H1 (cell line): Measurements from ENCODE around the gene TUBGCP3. TPM values are rescaled to one million over a fixed set of nuclear protein-coding genes. Genes with fewer than 3 reads are reported as not detected.
A peak's percentile ranks its signal among the peaks of the same experiment; 100 is the strongest.

Experiments
- CTCF ChIA-PET: fragments of 300-600 bp; sonication (Branson Sonifier 250); formaldehyde crosslinking; loops from one replicate; lab custom pipeline; 2021; ENCODE audit not compliant: partially characterized antibody; lab: Charles Lee
- POLR2A ChIA-PET: fragments of 300-600 bp; sonication (Branson Sonifier 250); formaldehyde crosslinking; loops from one replicate; lab custom pipeline; 2021; ENCODE audit warnings: inconsistent platforms; ENCODE audit not compliant: partially characterized antibody; lab: Charles Lee
- DNase-seq, 2 experiments: peaks; one replicate each; pipeline versions ENCODE4 v3.0.0 to v3.0.0-alpha.2; 2010 to 2022; ENCODE audit warnings: low spot score in 2 of 2, low read depth in 1 of 2, mixed read lengths in 1 of 2
- FAIRE-seq: peaks from 2 replicates; lab custom pipeline; 2011; peaks lifted over from hg19 to GRCh38; lab: Jason Lieb, UNC
- H2AFZ ChIP-seq: 2 replicates; pipeline ENCODE4 v1.8.1; 2012; ENCODE audit warnings: low read length, inconsistent platforms
- H2AK5ac ChIP-seq: 2 replicates; pipeline ENCODE4 v1.6.1; 2013; ENCODE audit warnings: low read depth, low read length
- H2BK120ac ChIP-seq: replicated peaks from 2 replicates; pipeline ENCODE3; 2013; ENCODE audit warnings: low read depth, low read length, inconsistent platforms
- H2BK12ac ChIP-seq: 2 replicates; pipeline ENCODE4 v1.6.1; 2013; ENCODE audit warnings: low read depth, low read length
- H2BK15ac ChIP-seq: 2 replicates; pipeline ENCODE4 v1.6.1; 2013; ENCODE audit warnings: low read length
- H2BK20ac ChIP-seq: 2 replicates; pipeline ENCODE4 v1.6.1; 2013; ENCODE audit warnings: low read length
- H2BK5ac ChIP-seq: 2 replicates; pipeline ENCODE4 v1.6.1; 2013; ENCODE audit warnings: low read depth, low read length
- H3K14ac ChIP-seq: 2 replicates; pipeline ENCODE4 v1.6.1; 2013; ENCODE audit warnings: inconsistent platforms; ENCODE audit not compliant: insufficient read length
- H3K18ac ChIP-seq: 2 replicates; pipeline ENCODE4 v1.6.1; 2013; ENCODE audit warnings: low read length; ENCODE audit errors: extremely low read depth
- H3K23ac ChIP-seq: 2 replicates; pipeline ENCODE4 v1.6.1; 2013; ENCODE audit warnings: inconsistent platforms; ENCODE audit not compliant: insufficient read length
- H3K23me2 ChIP-seq: 2 replicates; pipeline ENCODE4 v1.6.1; 2013; ENCODE audit warnings: low read depth, low read length
- H3K27ac ChIP-seq: 2 replicates; pipeline ENCODE4 v1.6.1; 2011; ENCODE audit warnings: low read depth, low read length, inconsistent platforms
- H3K27me3 ChIP-seq, 4 experiments: replicated peaks in 1 of 4; 1 replicate in 1 of 4; 2 replicates in 3 of 4; pipeline versions ENCODE4 v1.6.1 to v1.8.1; 2011 to 2013; ENCODE audit warnings: low read length in 3 of 4, mild to moderate bottlenecking in 3 of 4, inconsistent platforms in 2 of 4, mixed read lengths in 2 of 4, moderate library complexity in 1 of 4; ENCODE audit not compliant: control insufficient read depth in 3 of 4, insufficient read depth in 3 of 4; ENCODE audit errors: extremely low read depth in 1 of 4
- H3K36me3 ChIP-seq, 4 experiments: 2 replicates each; pipeline versions ENCODE4 v1.6.1 to v1.8.1; 2011 to 2013; ENCODE audit warnings: mild to moderate bottlenecking in 4 of 4, low read length in 3 of 4, moderate library complexity in 2 of 4, control low read depth in 1 of 4, inconsistent platforms in 1 of 4; ENCODE audit not compliant: insufficient read depth in 4 of 4, control insufficient read depth in 2 of 4
- H3K4ac ChIP-seq: replicated peaks from 2 replicates; pipeline ENCODE3; 2013; ENCODE audit warnings: low read length, low read depth, mixed read lengths, inconsistent platforms; ENCODE audit not compliant: insufficient read length
- H3K4me1 ChIP-seq, 4 experiments: replicated peaks in 1 of 4; 1 replicate in 1 of 4; 2 replicates in 3 of 4; pipeline versions ENCODE4 v1.6.1 to v1.8.1; 2011 to 2013; ENCODE audit warnings: low read length in 3 of 4, inconsistent platforms in 2 of 4, mixed read lengths in 1 of 4; ENCODE audit not compliant: insufficient read depth in 4 of 4, control insufficient read depth in 3 of 4
- H3K4me2 ChIP-seq, 2 experiments: 2 replicates each; pipeline versions ENCODE4 v1.6.1 to v1.8.1; 2011 to 2013; ENCODE audit warnings: low read depth in 2 of 2, low read length in 2 of 2, control low read depth in 1 of 2, inconsistent platforms in 1 of 2, mild to moderate bottlenecking in 1 of 2; ENCODE audit not compliant: insufficient read depth in 1 of 2
- H3K4me3 ChIP-seq, 4 experiments: fragments of 200-600, 300-600 bp in 1 of 4; sonication (generic), shearing (Covaris generic), sonication (Bioruptor Twin) in 1 of 4; 2 replicates each; pipeline versions ENCODE4 v1.5.1 to v1.8.1; 2011 to 2016; ENCODE audit warnings: low read length in 4 of 4, low read depth in 3 of 4, control low read depth in 2 of 4, inconsistent platforms in 2 of 4, mild to moderate bottlenecking in 2 of 4, mixed read lengths in 1 of 4, moderate library complexity in 1 of 4; ENCODE audit not compliant: insufficient read depth in 2 of 4; ENCODE audit errors: extremely low read depth in 1 of 4
- H3K56ac ChIP-seq: replicated peaks from 2 replicates; pipeline ENCODE3; 2013; ENCODE audit warnings: low read depth, mild to moderate bottlenecking, mixed read lengths, low read length, inconsistent platforms; ENCODE audit not compliant: insufficient read length
- H3K79me1 ChIP-seq: 2 replicates; pipeline ENCODE4 v1.6.1; 2013; ENCODE audit warnings: low read depth, low read length, control low read depth
- H3K79me2 ChIP-seq, 2 experiments: 2 replicates each; pipeline versions ENCODE4 v1.6.1 to v1.8.1; 2012 to 2013; ENCODE audit warnings: low read length in 2 of 2, mild to moderate bottlenecking in 2 of 2, inconsistent platforms in 1 of 2; ENCODE audit not compliant: insufficient read depth in 2 of 2, control insufficient read depth in 1 of 2
- H3K9ac ChIP-seq, 4 experiments: replicated peaks in 1 of 4; 1 replicate in 1 of 4; 2 replicates in 3 of 4; pipeline versions ENCODE4 v1.6.1 to v1.8.1; 2011 to 2013; ENCODE audit warnings: low read depth in 3 of 4, low read length in 3 of 4, control low read depth in 2 of 4, mild to moderate bottlenecking in 2 of 4, moderate library complexity in 2 of 4, inconsistent platforms in 1 of 4; ENCODE audit errors: extremely low read depth in 1 of 4
- H3K9me3 ChIP-seq, 2 experiments: 2 replicates each; pipeline versions ENCODE4 v1.6.1 to v1.8.1; 2012 to 2013; ENCODE audit warnings: mild to moderate bottlenecking in 2 of 2, moderate library complexity in 2 of 2, control low read depth in 1 of 2, inconsistent platforms in 1 of 2, low read depth in 1 of 2, low read length in 1 of 2, mixed read lengths in 1 of 2; ENCODE audit not compliant: insufficient read depth in 2 of 2
- H4K20me1 ChIP-seq, 2 experiments: replicated peaks in 1 of 2; 2 replicates each; pipeline versions ENCODE3 to v1.8.1; 2011 to 2013; ENCODE audit warnings: inconsistent platforms in 2 of 2, low read length in 2 of 2, mild to moderate bottlenecking in 1 of 2; ENCODE audit not compliant: insufficient read depth in 2 of 2, control insufficient read depth in 1 of 2
- H4K5ac ChIP-seq: 2 replicates; pipeline ENCODE4 v1.6.1; 2013; ENCODE audit warnings: low read length, low read depth, mixed read lengths, inconsistent platforms; ENCODE audit not compliant: insufficient read length
- H4K8ac ChIP-seq: 2 replicates; pipeline ENCODE4 v1.8.0; 2013; ENCODE audit warnings: mild to moderate bottlenecking, moderate library complexity, low read length, inconsistent platforms; ENCODE audit not compliant: insufficient read depth; ENCODE audit errors: extremely low read depth
- H4K91ac ChIP-seq: replicated peaks from 2 replicates; pipeline ENCODE3; 2013; ENCODE audit warnings: low read length, mixed read lengths, inconsistent platforms; ENCODE audit not compliant: insufficient read length
- ASH2L ChIP-seq: fragments of 200-600, 300-600 bp; sonication (generic); IDR thresholded peaks from one replicate; pipeline ENCODE4 v1.7.1; 2017; ENCODE audit warnings: low read length
- ATF2 ChIP-seq: IDR thresholded peaks from 2 replicates; pipeline ENCODE4 v1.6.1; 2012; ENCODE audit warnings: low read length, inconsistent platforms
- ATF3 ChIP-seq: IDR thresholded peaks from 2 replicates; pipeline ENCODE4 v1.6.1; 2011; ENCODE audit warnings: low read depth, mild to moderate bottlenecking, low read length; ENCODE audit not compliant: insufficient read depth
- CHD2 ChIP-seq: IDR thresholded peaks from 2 replicates; pipeline ENCODE4 v1.6.1; 2012; ENCODE audit warnings: low read length, improper control_type of control experiment
- E2F6 ChIP-seq: IDR thresholded peaks from 2 replicates; pipeline ENCODE4 v1.6.1; 2012; ENCODE audit warnings: inconsistent platforms
- HDAC6 ChIP-seq: IDR thresholded peaks from one replicate; pipeline ENCODE4 v1.7.1; 2012; ENCODE audit warnings: low read depth, mild to moderate bottlenecking, inconsistent platforms, low read length, moderate library complexity
- SP1 ChIP-seq: IDR thresholded peaks from 2 replicates; pipeline ENCODE4 v1.6.1; 2011; ENCODE audit warnings: low read depth, low read length
- TBP ChIP-seq: IDR thresholded peaks from 2 replicates; pipeline ENCODE4 v1.6.1; 2011; ENCODE audit warnings: low read depth, low read length, improper control_type of control experiment
- YY1 ChIP-seq: IDR thresholded peaks from 2 replicates; pipeline ENCODE4 v1.6.1; 2011; ENCODE audit warnings: low read depth, mild to moderate bottlenecking, low read length
- WGBS, 2 experiments: shearing (Covaris generic) in 1 of 2; methylation state at CpG; one replicate each; pipeline versions ENCODE4 v1.1.6 to v1.1.7; 2013 to 2015; ENCODE audit warnings: low lambda C conversion rate in 2 of 2, mixed read lengths in 2 of 2, inconsistent platforms in 1 of 2, low coverage in 1 of 2, missing lambda C conversion rate in 1 of 2; ENCODE audit not compliant: insufficient replicate concordance in 2 of 2, insufficient coverage in 1 of 2, insufficient read length in 1 of 2; ENCODE audit errors: extremely low coverage in 1 of 2, missing lambda C conversion rate in 1 of 2; 5-methylcytosine and 5-hydroxymethylcytosine counted together
- polyA plus RNA-seq, 7 experiments: library from polyadenylated mRNA; depleted of rRNA in 3 of 7; stranded (reverse) in 5 of 7; unstranded in 2 of 7; fragments of >200 nt in 5 of 7; fragments of 200-250 nt in 2 of 7; gene quantifications; 1 replicate in 5 of 7; 2 replicates in 1 of 7; 4 replicates in 1 of 7; pipeline versions ENCODE4 v1.2.1 to v1.2.3, GENCODE V29; 2011 to 2013; ENCODE audit warnings: missing spikeins in 2 of 7, mixed read lengths in 2 of 7
- total RNA-seq: library from RNA; stranded (reverse); fragmentation: NEBNext Ultra II Directional; extraction: Animal tissue kit (Norgen Biotek cat#: 25700); gene quantifications from 2 replicates; pipeline ENCODE4 v1.2.1, GENCODE V29; 2021

TUBGCP3 gene
- total and polyA plus RNA-seq, 2 of the 8 experiments (the other 6 are each of a cell fraction or from before 2014, with no cell fraction given), result 27.0 to 31.7 TPM

GRCh38 chr13:112619730-112620631 is 32.0 kb upstream of the TUBGCP3 start:
- Histone ChIP-seq H3K79me2 (no peaks in the 10 kb centered on the region), H2BK120ac (no peak overlapping the region), H3K4me1 (no peaks in the 10 kb centered on the region), H2AK5ac (no peak overlapping the region), H2BK5ac (no peak overlapping the region), H2BK20ac (no peak overlapping the region), H3K18ac (no peak overlapping the region), H3K36me3 (no peaks in the 10 kb centered on the region), H4K20me1 (no peaks in the 10 kb centered on the region), H3K4me3 (peak overlapping the region; percentile 32 to 56 (median 40); a peak in 6 of 8 replicates), H4K8ac (no peak overlapping the region), H3K4me2 (peak overlapping the region; percentile 40 to 53), H3K27me3 (no peaks in the 10 kb centered on the region; a peak in 1 of 7 replicates), H2BK15ac (no peak overlapping the region), H3K79me1 (no peaks in the 10 kb centered on the region), H4K5ac (no peak overlapping the region), H2AFZ (peak overlapping the region; percentile 82; the same call in 1 of the 2 replicates), H3K9me3 (no peaks in the 10 kb centered on the region), H3K4ac (no peak overlapping the region), H3K9ac (no peak overlapping the region), H3K23me2 (no peaks in the 10 kb centered on the region), H3K14ac (no peak overlapping the region), H2BK12ac (no peak overlapping the region), H4K91ac (no peak overlapping the region), H3K56ac (no peak overlapping the region), H3K23ac (no peak overlapping the region), H3K27ac (no peak overlapping the region)
- ChIA-PET CTCF (interaction anchor here (0.8 to 1.5 kb wide), 6 partner anchors 13 to 265 kb away, joined by 3 to 9 read pairs (median 4); no protein-coding TSS in a partner anchor), POLR2A (interaction anchor here (0.6 to 1.1 kb wide), 2 partner anchors 15 to 743 kb away, joined by 3 to 4 read pairs; no protein-coding TSS in a partner anchor)
- peak in 1 of 2 experiments; percentile 63 for DNase-seq
- peak; percentile 97 for FAIRE-seq
- 51% methylated on average over 23 of the region's 24 CpGs; no CpG with 5 or more reads in 1 of the 2 experiments for WGBS, 2 experiments
- TF ChIP-seq HDAC6 (no peak), TBP (no peak), CHD2 (peak; percentile 76), ATF3 (no peak), E2F6 (no peak), YY1 (no peak), ASH2L (peak; percentile 33), ATF2 (no peak), SP1 (peak; percentile 94)
